HG03108 (cell line): ENCODE measurements around the gene KAT7.

Source experiments
- ATAC-seq: cut with Tn5 transposase; IDR thresholded peaks from one replicate; pipeline ENCODE4 v1.9.1; 2021; ENCODE audit warnings: moderate library complexity; ENCODE audit not compliant: unreplicated experiment

Gene KAT7

DNA sequence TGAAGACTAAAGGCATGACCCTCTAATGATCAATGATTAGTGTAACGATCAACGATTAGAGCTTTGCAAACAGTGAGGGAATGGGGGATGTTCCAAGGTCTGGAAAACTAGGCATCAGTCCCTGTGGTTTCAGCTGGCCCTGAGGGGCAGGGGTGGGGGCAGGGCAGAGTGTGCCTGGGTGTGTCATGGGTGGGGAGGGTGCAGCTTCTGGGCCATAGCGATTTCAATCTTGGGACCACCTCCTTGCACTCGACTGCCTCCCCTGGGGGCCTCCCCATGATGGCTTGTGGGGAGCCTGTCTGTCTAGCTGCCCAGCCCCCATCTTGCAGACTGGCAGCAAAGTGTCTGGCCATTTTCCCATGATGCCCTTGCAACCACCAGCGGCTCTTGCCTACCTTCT is 51.0 kb downstream of the KAT7 start:
- ATAC-seq, result no peak

DNA sequence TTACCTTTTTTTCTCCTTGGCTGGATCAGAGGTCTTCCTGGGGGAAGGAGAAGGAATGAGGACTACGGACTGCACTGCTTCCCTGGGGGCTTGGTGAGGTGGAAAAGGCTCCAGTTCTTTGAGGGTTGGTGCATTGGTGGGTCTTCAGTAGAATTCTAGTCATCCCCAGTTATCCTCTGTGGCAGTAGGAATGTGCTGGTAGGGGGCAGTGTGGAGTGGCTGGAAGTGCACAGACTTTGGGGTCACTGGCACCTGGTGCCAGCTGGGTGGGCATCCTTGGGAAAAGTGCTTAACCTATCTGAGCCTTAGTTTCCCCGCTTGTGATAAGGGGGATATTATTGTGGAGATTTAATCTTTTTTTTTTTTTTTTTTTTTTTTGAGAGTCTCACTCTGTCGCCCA is 53.1 kb downstream of the KAT7 start:
- ATAC-seq, result no peak

DNA sequence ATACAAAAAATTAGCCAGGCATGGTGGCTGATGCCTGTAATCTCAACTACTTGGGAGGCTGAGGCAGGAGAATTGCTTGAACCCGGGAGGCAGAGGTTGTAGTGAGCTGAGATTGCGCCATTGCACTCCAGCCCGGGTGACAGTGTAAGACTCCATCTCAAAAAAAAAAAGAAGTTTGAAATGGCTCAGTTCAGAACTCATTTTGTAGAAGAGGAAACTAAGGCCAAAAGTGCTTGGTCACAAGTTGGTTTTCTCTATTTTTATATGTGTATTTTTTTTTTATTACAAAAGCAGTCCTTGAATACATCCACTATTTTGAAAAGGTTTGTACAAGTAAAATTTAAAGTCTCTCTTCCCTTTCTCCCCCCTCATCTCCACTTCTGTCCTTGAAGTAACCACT is 53.9 kb downstream of the KAT7 start:
- no peak for ATAC-seq

- no peak for ATAC-seq
These were observed 54.4 kb downstream of the KAT7 start for GRCh38 chr17:49842846-49843245.

GRCh38 chr17:49843774-49844350 is 55.4 kb downstream of the KAT7 start:
- no peak for ATAC-seq

DNA sequence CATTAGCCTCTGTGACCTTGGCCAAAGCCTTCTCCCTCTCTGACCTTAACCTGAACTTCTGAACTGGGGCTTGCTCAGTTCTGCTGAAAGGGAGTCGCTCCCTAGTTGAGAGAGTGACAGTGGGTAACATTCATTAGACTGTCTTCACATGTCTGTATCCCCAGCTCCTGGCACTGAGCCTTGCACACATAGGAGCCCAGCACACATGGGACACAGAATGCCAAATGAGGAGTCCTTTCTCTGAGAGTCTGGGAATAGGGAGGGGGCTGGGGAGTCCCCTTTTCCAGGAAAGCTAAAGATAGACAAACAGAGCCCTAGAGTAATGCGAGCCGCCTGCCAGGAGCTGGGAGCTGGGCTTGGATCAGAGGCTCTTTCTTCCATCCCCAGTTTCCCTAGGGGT is 56.8 kb downstream of the KAT7 start:
- ATAC-seq, result no peak

DNA sequence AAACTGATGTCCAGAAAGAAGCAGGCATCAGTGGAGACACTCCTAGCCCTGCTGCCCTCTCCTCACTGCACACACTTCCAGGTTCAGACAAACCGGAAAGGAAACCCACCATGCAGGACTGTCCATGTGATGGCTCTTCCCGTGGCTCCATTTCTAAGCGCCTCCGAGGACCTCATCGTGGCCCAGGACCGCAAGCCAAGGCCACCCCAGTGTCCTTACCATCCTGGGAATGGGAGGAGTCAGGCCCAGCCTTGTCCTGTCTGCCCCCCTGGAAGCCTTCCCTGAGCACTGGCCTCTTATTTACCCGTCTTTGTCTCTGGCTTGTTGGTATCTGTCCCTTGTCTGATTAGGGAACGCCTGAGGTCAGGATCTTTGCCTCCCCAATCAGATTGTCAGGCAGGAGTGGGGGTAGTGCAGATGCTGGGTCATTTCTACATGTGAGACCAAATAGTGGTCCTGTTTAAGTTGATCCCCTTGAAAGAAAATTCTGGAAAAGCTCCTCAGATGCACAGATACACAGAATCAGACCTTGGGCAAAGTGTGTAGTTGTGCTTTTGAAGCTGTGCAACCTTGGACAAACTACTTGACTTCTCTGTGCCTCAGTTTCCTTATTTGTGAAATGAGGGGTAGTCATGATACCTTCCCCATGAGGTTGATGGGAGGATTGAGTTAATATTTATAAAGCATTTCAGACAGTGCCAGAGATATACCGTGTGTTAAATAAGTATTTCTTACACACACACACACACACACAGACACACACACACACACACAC is 58.6 kb downstream of the KAT7 start:
- no peak for ATAC-seq

- ATAC-seq, result no peak
These were observed 59.6 kb downstream of the KAT7 start, which contains the start of gene TAC4 for GRCh38 chr17:49848019-49848473. Gene TAC4, minus strand, starts transcription at chr17:49848069. Its CDS starts 52 bp downstream, at chr17:49848017.

GRCh38 chr17:49848739-49849138 is 60.3 kb downstream of the KAT7 start:
- ATAC-seq, result no peak

- no peak for ATAC-seq
These were observed 61.7 kb downstream of the KAT7 start for GRCh38 chr17:49850218-49850610.

DNA sequence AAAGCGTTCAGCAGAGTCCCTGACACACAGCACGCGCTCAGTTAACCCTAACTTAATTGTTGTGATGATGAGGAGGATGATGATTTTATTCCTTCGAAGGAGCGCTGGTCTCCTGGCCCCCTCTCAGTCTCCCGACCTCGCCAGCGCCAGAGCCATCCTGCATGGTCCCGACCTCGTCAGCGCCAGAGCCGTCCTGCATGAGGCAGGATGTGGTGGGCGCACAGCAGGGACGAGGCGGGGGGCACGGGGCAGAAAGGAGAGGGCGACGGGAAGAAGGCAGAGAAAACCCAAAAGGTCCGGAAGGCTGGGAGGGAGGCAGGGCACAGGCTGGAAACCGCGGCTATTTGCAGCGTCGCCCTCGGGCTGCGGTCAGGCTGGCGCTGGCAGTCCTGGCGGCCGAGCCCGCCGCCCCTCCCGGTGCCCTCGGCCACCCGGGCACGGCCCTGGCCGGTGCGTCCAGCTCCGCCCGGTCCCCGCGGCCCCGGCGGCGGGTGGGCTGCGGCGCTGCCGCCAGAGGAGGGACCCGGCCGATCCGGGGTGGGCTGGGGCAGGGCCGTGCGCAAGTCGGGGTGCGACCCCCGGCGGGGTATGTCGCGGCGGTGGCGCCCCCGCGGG is 62.4 kb downstream of the KAT7 start:
- no peak for ATAC-seq

DNA sequence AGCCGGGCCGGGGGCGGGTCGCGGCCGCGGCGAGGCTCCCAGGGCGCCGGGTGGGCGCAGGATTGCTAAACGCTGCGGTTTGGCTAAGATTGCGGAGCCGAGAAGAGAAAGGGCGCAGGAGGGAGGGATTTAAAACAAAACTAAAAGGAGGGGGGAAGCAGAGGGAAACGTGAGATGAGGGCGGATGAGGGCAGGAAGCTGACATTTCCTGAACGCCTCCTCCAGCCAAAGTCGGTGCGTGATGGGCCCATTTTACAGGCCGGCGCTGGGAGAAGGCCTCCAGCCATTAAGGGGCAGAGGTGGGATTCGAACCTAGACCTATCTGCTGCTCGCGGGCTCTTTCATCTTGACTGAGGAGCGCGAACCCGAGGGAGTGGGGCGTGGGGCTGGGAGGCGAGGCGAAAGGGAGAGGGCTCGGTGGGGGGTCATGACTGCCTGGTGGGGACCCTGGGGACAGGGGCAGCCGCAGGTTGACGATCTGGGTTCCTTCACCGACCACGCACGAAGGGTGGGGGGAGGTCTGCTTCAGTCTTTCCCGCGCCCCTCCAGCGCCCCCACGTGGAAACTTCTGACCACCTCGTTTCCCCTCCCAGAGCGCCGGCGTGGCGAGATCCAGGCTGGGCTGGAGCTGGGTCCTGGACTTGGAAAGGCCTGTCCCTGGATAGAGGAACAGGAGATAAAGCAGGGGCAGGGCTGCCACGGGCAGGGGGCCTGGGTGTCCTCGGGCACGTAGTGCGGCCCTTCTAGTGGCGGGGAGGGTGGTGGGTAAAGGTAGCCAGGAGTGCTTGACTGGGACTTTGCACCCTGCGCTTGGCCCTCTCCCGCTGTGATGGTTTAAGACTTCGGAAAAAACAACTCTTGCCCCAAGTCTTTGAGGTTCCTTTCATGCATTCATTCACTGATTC is 63.2 kb downstream of the KAT7 start:
- no peak for ATAC-seq

- ATAC-seq, result no peak
These were observed 65.1 kb downstream of the KAT7 start for GRCh38 chr17:49853470-49854015.

DNA sequence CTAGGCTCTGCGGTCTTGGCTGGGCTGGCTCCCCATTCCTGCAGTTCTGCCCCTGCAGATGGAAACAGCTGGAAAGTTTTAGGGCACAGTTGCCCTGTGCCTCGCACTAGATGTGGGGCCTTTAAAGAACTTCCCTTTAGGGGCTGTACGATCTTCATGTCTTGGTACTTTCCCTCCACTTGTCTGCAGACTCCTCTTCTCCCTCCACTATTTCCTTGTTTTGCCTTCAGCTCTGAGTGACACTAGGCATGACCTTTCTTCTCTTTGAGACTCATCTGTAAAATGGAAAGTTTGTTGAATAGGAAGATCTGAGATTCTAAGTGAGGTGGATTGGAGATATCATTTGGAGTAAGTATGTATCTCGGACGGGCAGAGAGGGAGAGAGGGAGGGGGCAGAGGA is 65.6 kb downstream of the KAT7 start:
- ATAC-seq, result no peak

GRCh38 chr17:49858796-49859195 is 70.3 kb downstream of the KAT7 start:
- no peak for ATAC-seq

DNA sequence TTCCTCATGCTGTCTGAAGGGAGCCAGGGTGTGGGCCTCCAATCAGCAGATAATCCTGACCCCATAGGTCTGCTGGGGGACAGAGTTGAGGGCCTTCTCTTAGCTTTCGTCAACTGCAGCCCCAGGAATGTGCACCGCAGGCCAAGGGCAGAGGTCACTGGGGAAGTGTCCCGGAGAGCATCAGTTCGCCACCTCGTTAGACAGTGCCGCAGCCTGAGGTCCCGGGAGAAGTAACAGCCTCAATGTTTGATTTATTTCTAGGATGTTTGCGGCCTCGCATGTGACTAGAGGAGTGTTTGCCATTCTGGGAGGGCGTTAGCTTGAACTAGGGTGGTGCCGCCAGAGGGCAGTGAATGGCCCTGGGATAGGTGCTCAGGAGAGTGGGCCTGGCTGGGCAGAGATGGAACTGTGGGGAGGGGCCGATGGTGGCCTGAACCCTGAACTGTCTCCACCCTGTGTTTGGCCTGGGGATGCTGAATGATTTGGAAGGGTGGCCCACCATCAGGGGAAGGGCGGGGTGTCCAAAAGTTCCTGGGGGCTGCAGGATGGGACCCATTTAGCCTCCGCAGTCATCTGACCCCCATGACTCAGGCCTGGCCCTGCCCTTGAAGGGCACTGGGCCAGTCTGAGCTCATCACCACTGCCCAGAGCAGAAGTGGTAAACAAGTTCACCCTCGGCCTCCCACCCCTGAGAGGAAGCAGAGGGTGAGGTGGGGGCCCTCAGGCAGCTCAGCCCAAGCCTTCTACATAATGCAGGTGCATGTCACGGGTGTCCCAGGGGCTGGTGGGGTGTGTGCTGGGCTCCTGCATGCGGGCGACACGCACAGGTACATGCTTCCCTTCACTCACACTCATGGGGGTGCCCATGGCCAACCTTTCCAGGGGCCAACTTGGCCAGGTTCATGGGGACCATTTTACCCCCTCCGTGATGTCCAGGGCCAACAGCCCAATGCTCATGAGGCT is 71.8 kb downstream of the KAT7 start:
- ATAC-seq, result no peak

DNA sequence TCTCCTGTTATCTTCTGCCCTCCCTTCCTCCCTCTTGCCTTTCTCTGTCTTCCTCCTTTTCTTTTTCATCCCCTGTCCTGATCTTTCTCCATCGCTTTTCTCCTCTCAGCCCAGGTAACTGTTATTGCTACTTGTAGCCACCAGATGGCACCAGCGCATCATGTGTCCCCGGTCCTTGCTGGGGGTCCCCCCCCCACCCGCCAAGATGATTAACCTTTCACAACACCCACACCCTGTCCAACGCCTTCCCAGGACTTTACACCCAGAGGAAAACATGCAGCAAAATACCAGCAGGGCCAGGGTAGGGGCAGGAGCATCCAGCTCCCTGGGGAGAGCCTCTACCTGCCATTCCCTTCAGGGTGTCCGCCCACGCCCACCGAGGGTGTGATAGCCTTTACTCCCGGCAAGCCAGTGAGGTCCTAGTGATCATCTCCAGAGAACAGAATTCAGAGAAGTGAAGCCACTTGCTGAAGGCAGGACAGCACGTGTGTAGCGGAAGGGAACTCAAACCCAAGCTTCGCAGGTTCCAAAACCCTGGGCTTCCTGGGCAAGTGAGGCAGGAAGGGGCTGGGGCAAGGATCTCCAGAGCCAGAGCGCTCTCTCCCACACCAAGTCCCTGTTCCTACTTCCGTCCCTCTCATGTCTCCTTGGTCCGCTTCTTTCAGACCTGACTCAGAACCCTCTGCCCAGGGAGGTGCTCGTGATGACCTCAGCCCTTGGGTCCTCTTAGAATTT is 72.8 kb downstream of the KAT7 start:
- ATAC-seq, result no peak

DNA sequence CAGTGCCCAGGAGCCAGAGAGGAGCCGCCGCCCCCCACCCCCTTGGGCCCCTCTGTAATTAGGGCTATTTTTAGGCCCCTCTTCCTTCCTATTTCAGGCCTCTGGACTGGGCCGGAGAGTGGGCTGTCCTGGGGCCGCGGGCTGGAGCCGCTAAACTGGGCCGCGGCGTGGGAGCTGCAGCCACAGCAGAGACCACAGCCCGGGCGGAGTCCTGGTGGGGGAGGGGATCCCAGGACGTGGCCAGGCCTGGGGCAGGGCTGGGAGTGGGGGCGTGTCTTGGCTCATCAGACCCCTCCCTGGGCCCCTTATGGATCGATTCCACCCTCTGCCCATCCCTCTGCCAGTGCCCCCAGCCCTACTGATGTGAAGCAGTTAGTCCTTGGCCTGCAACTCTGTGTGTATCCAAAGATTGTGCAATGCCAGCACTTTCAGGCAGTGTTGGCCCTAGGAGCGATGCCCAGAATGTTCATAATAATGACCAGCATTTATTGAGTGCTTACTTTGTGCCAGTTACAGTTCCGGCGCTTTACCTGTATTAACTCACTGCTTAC is 74.4 kb downstream of the KAT7 start:
- no peak for ATAC-seq

DNA sequence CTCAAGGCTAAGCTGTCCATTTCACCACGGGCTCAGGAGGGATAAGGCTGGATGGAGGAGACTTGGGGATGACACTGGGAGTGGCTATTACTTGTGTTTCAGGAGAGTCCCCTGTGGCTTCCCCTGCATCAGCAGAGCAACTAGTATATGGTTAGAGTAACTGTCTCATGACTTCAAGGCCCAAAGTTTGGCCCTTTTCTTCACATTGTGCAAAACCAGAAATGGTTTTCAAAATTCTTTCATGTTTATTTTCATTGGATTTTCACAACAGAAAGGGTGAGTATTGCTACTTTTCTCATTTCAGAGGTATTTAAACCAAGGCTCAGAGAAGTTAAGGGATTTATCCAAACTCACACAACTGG is 77.5 kb downstream of the KAT7 start:
- ATAC-seq, result no peak
